CD4-positive, alpha-beta T cell treated with Interleukin-17A for 1 hour (primary cell): ENCODE results near the gene BARHL2.

Source experiments
- DNase-seq: peaks from one replicate; pipeline ENCODE4 v3.0.0-alpha.2; 2020

The BARHL2 gene

GRCh38 chr1:90724361-90724760 is 7.3 kb upstream of the BARHL2 start:
- no peak for DNase-seq

GRCh38 chr1:90723590-90724108 is 6.5 kb upstream of the BARHL2 start:
- no peak for DNase-seq

GRCh38 chr1:90722874-90723589 is 5.9 kb upstream of the BARHL2 start:
- DNase-seq: no peak

- peak; percentile 64 for DNase-seq
Measured at GRCh38 chr1:90721210-90722194, 4.4 kb upstream of the BARHL2 start.

- DNase-seq: no peak
Measured at GRCh38 chr1:90720145-90720636, 3.1 kb upstream of the BARHL2 start.

GRCh38 chr1:90719330-90720144 is 2.4 kb upstream of the BARHL2 start:
- DNase-seq: no peak

- DNase-seq: no peak
Measured at GRCh38 chr1:90718411-90719329, 1.6 kb upstream of the BARHL2 start.

GRCh38 chr1:90717665-90718410 is 736 bp upstream of the BARHL2 start:
- DNase-seq: no peak

GRCh38 chr1:90717356-90717664 is 208 bp upstream of the BARHL2 start:
- DNase-seq: no peak

GRCh38 chr1:90716243-90716551 is 905 bp downstream of the BARHL2 start:
- DNase-seq: no peak

- DNase-seq: no peak
Measured at GRCh38 chr1:90715309-90715708, 1.8 kb downstream of the BARHL2 start.

GRCh38 chr1:90714521-90714951 is 2.6 kb downstream of the BARHL2 start:
- DNase-seq: no peak

- DNase-seq: no peak
Measured at GRCh38 chr1:90713741-90714509, 3.2 kb downstream of the BARHL2 start.

GRCh38 chr1:90712915-90713730 is 4.0 kb downstream of the BARHL2 start:
- DNase-seq: no peak

- no peak for DNase-seq
Measured at GRCh38 chr1:90712153-90712856, 4.8 kb downstream of the BARHL2 start.

- DNase-seq: no peak
Measured at GRCh38 chr1:90711696-90712095, 5.4 kb downstream of the BARHL2 start.

GRCh38 chr1:90710579-90711536 is 6.2 kb downstream of the BARHL2 start:
- no peak for DNase-seq
